ENCODE results near the gene LIM2.

The LIM2 gene

DNA sequence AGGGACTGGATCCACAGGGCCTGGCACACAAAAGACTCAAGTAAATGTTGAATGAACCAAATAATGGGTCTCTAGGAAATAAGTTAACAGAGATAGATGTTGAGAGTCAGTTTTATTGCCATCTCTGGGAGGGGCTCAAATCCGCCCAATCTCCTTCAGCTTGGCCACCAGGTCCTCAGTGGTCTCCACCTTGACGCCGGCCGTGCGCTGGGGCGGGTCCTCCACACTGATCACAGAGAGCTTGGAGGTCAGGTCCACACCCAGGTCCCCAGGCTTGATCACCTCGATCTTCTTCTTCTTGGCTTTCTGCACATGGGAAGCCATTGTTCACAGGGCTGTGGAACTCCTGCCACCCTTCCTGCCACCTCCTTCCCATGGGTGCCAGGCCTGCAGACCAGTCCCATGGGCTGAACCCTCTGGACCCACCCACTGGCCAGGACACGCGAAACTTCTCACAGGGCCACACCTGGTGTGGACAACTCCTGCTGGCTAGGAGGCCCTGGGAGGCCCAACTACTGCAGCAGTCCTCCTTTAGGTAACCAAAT is 42.6 kb downstream of the LIM2 start:
- DNase-seq (ENCODE audit: insufficient read length, low spot score) (no peak), FAIRE-seq (no peak)
- TF ChIP-seq POU2F2 (IDR thresholded peaks at IDR 0.05; ENCODE audit: low read depth, low read length) (no peak), PAX5 (IDR thresholded peaks at IDR 0.05; ENCODE audit: insufficient read depth, low read length, severe bottlenecking) (no peak), TAF1 (IDR thresholded peaks at IDR 0.05; ENCODE audit: low read depth, low read length) (no peak), POLR2AphosphoS5 (IDR thresholded peaks at IDR 0.05; ENCODE audit: low read depth, low read length) (no peak), POLR2A (IDR thresholded peaks at IDR 0.05; ENCODE audit: low read depth, low read length) (no peak)

DNA sequence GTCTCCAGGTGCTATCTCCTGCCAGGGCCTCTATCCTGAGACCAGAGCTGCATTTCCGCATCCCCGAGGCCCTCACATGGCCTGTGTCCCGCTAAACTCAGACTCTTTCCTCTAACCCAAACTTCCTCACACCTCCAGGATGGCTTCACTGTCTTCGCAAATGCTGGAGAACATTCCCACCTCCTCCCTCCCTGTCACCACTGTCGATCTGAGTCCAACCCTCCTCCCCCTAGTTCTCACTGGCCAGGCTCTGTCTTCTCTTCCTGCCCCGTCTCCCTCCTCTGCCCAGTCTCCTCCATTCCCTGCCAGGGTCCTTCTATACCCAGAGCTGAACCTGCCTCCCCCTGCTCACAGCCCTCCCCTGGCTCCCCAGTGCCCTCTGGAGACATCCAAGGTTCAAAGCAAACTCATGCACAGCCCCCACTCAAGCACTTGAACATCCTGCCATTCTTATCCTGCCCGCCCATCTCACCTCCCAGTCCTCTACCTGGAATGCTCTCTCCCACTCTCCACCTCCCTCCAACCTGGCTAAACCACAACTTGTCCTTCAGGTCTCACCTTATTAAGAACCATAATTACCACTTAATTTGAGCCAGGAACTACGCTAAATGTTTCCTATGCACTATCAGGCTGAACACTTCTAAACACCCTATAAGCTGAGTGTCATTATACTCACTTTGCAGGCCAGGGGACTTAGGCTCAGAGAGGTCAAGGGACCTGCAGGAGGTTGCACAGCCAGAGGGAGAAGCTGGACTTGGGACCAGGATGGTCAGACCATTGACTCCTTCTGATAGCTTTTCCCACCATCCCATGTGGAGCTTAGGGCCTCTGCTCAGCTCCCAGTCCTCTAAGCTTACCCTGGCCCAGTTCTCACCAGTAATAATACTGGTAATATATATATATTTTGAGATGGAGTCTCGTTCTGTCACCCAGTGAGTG is 44.9 kb downstream of the LIM2 start:
- DNase-seq (ENCODE audit: insufficient read length, low spot score) (no peak), FAIRE-seq (no peak)
- TF ChIP-seq PAX5 (IDR thresholded peaks at IDR 0.05; ENCODE audit: insufficient read depth, low read length, severe bottlenecking) = no peak
- no peak for TF ChIP-seq TAF1 (IDR thresholded peaks at IDR 0.05; ENCODE audit: low read depth, low read length)
- TF ChIP-seq POU2F2 (IDR thresholded peaks at IDR 0.05; ENCODE audit: low read depth, low read length) = no peak
- TF ChIP-seq SPI1 (IDR thresholded peaks at IDR 0.05; ENCODE audit: low read depth, low read length) = no peak
- no peak for TF ChIP-seq POLR2AphosphoS5 (IDR thresholded peaks at IDR 0.05; ENCODE audit: low read depth, low read length)
- no peak for TF ChIP-seq POLR2A (IDR thresholded peaks at IDR 0.05; ENCODE audit: low read depth, low read length)

DNA sequence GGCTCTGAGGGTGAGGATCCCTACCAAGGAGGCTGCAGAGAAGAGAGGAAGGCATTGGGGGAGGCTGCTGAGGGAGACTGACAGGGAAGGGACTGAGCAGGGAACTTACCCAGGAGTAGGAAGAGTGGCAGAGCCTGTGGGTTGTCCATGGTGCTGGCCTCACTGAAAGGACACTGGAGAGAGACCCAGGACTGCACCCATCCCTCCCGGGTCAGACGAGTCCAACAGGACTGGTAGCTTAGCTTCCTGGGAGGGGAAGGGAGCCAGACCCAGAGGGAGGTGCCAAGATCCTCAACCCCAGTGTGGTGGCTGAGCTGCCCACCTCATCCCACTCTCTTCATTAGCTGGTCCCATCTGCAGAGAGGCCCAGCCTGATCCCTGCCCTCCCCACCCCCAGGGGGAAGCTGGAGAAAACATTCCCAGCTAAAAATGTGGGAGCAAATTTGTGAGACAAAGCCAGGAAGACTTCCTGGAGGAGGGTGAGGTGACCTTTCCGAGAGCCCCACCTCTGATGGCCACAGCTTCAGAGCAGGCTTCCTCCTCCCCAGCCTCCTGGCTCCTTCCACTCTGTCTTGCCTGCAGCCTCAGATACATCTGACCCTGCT is 45.7 kb downstream of the LIM2 start, which contains the start of gene VSIG10L:
VSIG10L (minus strand) TSS at position 164 of the 605 bp plus-strand sequence; CDS start at position 149, 15 bp downstream.
- DNase-seq (ENCODE audit: insufficient read length, low spot score) (no peak), FAIRE-seq (no peak)
- no peak for TF ChIP-seq SPI1 (IDR thresholded peaks at IDR 0.05; ENCODE audit: low read depth, low read length)
- no peak for TF ChIP-seq POLR2A (IDR thresholded peaks at IDR 0.05; ENCODE audit: low read depth, low read length)
- no peak for TF ChIP-seq PAX5 (IDR thresholded peaks at IDR 0.05; ENCODE audit: insufficient read depth, low read length, severe bottlenecking)
- TF ChIP-seq POLR2AphosphoS5 (IDR thresholded peaks at IDR 0.05; ENCODE audit: low read depth, low read length) = no peak
- no peak for TF ChIP-seq POU2F2 (IDR thresholded peaks at IDR 0.05; ENCODE audit: low read depth, low read length)
- TF ChIP-seq TAF1 (IDR thresholded peaks at IDR 0.05; ENCODE audit: low read depth, low read length) = no peak

- no peak for DNase-seq (ENCODE audit: insufficient read length, low spot score)
- no peak for TF ChIP-seq TAF1 (IDR thresholded peaks at IDR 0.05; ENCODE audit: low read depth, low read length)
- TF ChIP-seq POLR2AphosphoS5 (IDR thresholded peaks at IDR 0.05; ENCODE audit: low read depth, low read length) = no peak
- no peak for TF ChIP-seq POLR2A (IDR thresholded peaks at IDR 0.05; ENCODE audit: low read depth, low read length)
- TF ChIP-seq PAX5 (IDR thresholded peaks at IDR 0.05; ENCODE audit: insufficient read depth, low read length, severe bottlenecking) = no peak
- TF ChIP-seq SPI1 (IDR thresholded peaks at IDR 0.05; ENCODE audit: low read depth, low read length) = no peak
- TF ChIP-seq POU2F2 (IDR thresholded peaks at IDR 0.05; ENCODE audit: low read depth, low read length) = no peak
- FAIRE-seq = no peak
Measured at GRCh38 chr19:51341066-51341465, 46.7 kb downstream of the LIM2 start.

- DNase-seq (ENCODE audit: insufficient read length, low spot score) = peak; percentile 89
- FAIRE-seq = peak; percentile 94
- TF ChIP-seq SPI1 (IDR thresholded peaks at IDR 0.05; ENCODE audit: low read depth, low read length) = no peak
Measured at GRCh38 chr19:51339687-51340656, 47.8 kb downstream of the LIM2 start.

DNA sequence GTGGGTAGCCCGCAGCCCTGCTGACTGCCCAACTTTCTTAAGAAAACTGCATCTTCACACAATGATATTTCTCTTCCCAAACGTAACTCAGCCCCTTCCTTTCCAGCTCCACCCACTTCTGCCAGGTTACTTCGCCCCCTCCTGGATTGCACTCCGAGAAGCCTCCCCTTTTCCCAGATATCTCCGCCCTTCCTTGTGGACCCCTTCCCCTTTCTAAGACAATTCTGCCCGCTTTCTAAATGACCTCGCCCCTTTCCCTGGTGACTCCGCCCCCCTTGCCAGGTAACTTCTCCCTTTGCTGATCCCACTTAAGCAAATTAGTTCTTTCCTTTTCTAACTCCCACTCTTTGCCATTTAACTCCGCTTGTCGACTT is 48.5 kb downstream of the LIM2 start:
- DNase-seq (ENCODE audit: insufficient read length, low spot score) = no peak
- FAIRE-seq = no peak

DNA sequence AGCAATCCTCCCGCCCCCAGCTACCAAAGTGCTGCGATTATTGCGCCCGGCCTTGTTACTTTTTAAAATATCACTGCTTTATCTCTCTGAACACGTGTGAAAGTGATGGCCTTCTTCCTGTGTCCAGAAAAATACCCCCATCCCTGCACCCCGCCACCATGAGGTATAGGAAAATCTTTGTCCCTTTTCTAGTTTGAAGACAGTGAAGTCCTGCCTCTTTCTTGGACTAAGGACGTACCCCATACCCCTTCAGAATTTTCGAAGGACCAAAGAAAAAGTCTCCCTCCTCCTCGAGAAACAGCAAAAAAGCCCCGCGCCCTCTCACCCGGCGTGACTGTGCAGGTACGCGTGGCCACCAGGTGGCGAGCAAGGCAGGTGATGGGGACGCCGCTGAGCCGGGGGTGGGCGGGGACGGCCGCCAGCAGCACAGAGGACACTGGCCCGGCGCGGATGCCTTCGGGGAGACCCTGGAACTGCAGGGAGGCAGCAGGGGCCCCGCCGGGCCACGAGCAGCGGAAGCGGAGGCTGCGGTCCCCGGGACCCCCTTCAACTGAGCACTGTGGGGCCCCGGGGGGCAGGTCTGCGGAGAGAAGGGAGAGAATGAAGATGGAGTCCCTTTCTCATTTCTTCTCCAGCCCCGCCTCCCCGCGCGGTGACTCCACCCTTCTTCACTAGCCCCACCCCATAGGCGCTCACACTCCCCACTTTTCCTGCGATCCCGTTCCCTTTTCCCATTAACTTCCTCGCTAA is 49.0 kb downstream of the LIM2 start:
- FAIRE-seq = peak; percentile 91
- peak; percentile 97 for DNase-seq (ENCODE audit: insufficient read length, low spot score)

More for the DNA sequence above, 48.5 kb downstream of the LIM2 start:
- TF ChIP-seq PAX5 (IDR thresholded peaks at IDR 0.05; ENCODE audit: insufficient read depth, low read length, severe bottlenecking) (no peak), POU2F2 (IDR thresholded peaks at IDR 0.05; ENCODE audit: low read depth, low read length) (no peak), TAF1 (IDR thresholded peaks at IDR 0.05; ENCODE audit: low read depth, low read length) (no peak), POLR2A (IDR thresholded peaks at IDR 0.05; ENCODE audit: low read depth, low read length) (no peak), POLR2AphosphoS5 (IDR thresholded peaks at IDR 0.05; ENCODE audit: low read depth, low read length) (no peak), SPI1 (IDR thresholded peaks at IDR 0.05; ENCODE audit: low read depth, low read length) (no peak)

More for the DNA sequence above, 49.0 kb downstream of the LIM2 start:
- no peak for TF ChIP-seq PAX5 (IDR thresholded peaks at IDR 0.05; ENCODE audit: insufficient read depth, low read length, severe bottlenecking)
- TF ChIP-seq POLR2AphosphoS5 (IDR thresholded peaks at IDR 0.05; ENCODE audit: low read depth, low read length) = no peak
- TF ChIP-seq SPI1 (IDR thresholded peaks at IDR 0.05; ENCODE audit: low read depth, low read length) = no peak
- no peak for TF ChIP-seq TAF1 (IDR thresholded peaks at IDR 0.05; ENCODE audit: low read depth, low read length)
- no peak for TF ChIP-seq POU2F2 (IDR thresholded peaks at IDR 0.05; ENCODE audit: low read depth, low read length)
- TF ChIP-seq POLR2A (IDR thresholded peaks at IDR 0.05; ENCODE audit: low read depth, low read length) = no peak

Measured in GM12891 (cell line).